Smooth muscle cell (in vitro differentiated cells): Measurements from ENCODE around the gene BCAS3. TPM values are rescaled to one million over a fixed set of nuclear protein-coding genes. Genes with fewer than 3 reads are reported as not detected.

Source experiments
- DNase-seq: peaks from one replicate; lab custom pipeline; 2025; ENCODE audit not compliant: unreplicated experiment; lab: John Stamatoyannopoulos, UW
- H2AFZ ChIP-seq: fragments of 200-600 bp; sonication (generic); 2 replicates; pipeline ENCODE4 v1.6.0; 2016; ENCODE audit warnings: antibody characterized with exemption, low read depth, mild to moderate bottlenecking
- H3F3A ChIP-seq: fragments of 200-600 bp; sonication (generic); 2 replicates; pipeline ENCODE4 v1.6.0; 2017; ENCODE audit warnings: antibody characterized with exemption, low read depth
- H3K27ac ChIP-seq: fragments of 200-600 bp; sonication (generic); 2 replicates; pipeline ENCODE4 v1.5.1; 2016; ENCODE audit warnings: low read depth, mild to moderate bottlenecking
- H3K27me3 ChIP-seq: fragments of 200-600 bp; sonication (generic); 2 replicates; pipeline ENCODE4 v1.6.1; 2016; ENCODE audit warnings: low read depth, mild to moderate bottlenecking
- H3K36me3 ChIP-seq: fragments of 200-600 bp; sonication (generic); 2 replicates; pipeline ENCODE4 v1.5.1; 2016; ENCODE audit warnings: low read depth
- H3K4me1 ChIP-seq: fragments of 200-600 bp; sonication (generic); 2 replicates; pipeline ENCODE4 v1.5.1; 2016; ENCODE audit warnings: low read depth
- H3K4me2 ChIP-seq: fragments of 200-600 bp; sonication (generic); 2 replicates; pipeline ENCODE4 v1.6.0; 2016; ENCODE audit warnings: mild to moderate bottlenecking
- H3K4me3 ChIP-seq: fragments of 200-600 bp; sonication (generic); 2 replicates; pipeline ENCODE4 v1.5.1; 2016; ENCODE audit warnings: mild to moderate bottlenecking
- H3K79me2 ChIP-seq: fragments of 200-600 bp; sonication (generic); 2 replicates; pipeline ENCODE4 v1.6.0; 2016; ENCODE audit warnings: low read depth, mild to moderate bottlenecking
- H3K9ac ChIP-seq: fragments of 200-600 bp; sonication (generic); 2 replicates; pipeline ENCODE4 v1.6.0; 2016; ENCODE audit warnings: low read depth
- H3K9me3 ChIP-seq: fragments of 200-600 bp; sonication (generic); replicated peaks from 2 replicates; pipeline ENCODE4 v1.5.1; 2016; ENCODE audit warnings: low read depth
- H4K20me1 ChIP-seq: fragments of 200-600 bp; sonication (generic); 2 replicates; pipeline ENCODE4 v1.6.0; 2016; ENCODE audit warnings: low read depth
- CTCF ChIP-seq: fragments of 200-600 bp; sonication (generic); IDR thresholded peaks from 2 replicates; pipeline ENCODE4 v1.5.1; 2017; ENCODE audit warnings: borderline replicate concordance, mild to moderate bottlenecking, antibody characterized with exemption; ENCODE audit not compliant: insufficient read depth, poor library complexity, severe bottlenecking
- WGBS: methylation state at CpG from one replicate; pipeline ENCODE4 v1.1.7; 2016; ENCODE audit warnings: low lambda C conversion rate; 5-methylcytosine and 5-hydroxymethylcytosine counted together
- polyA plus RNA-seq: library from polyadenylated mRNA; unstranded; fragments of >200 nt; fragmentation: Nextera tagmentation; extraction: Ambion mirVana; gene quantifications from 2 replicates; pipeline ENCODE4 v1.2.1, GENCODE V29; 2016
- total RNA-seq: library from RNA; depleted of rRNA; stranded (reverse); fragments of >200 nt; gene quantifications from 2 replicates; pipeline ENCODE4 v1.2.3, GENCODE V29; 2014

The BCAS3 gene
- total and polyA plus RNA-seq, 2 experiments from 2014 or later, result 17.2 to 54.5 TPM

DNA sequence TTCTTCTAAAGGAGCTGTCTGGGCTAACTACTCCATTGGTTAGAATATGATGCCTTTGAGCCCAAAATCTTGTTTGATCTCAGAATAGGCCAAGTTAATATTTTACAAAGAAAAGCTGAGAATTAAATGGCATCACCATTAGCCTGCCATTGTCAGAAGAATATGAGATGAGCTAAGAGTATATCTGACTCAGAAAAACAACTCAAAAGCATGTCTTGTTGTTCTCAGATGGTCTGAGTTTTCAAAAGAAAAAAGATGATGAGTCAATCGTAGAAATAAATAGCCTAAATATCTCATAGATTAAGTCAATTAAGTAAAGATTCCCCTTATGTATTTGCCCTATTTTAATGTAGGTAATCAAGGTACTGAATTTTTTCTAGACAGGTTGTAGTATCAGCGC, 524.9 kb downstream of the BCAS3 start:
- no peak overlapping the region for H3K4me2 ChIP-seq
- H3K27me3 ChIP-seq, result no peaks in the 10 kb centered on the region
- H3K9me3 ChIP-seq, result no peaks in the 10 kb centered on the region
- peaks cover 13% of the 10 kb centered on the region for H3F3A ChIP-seq
- H3K4me3 ChIP-seq, result no peak overlapping the region
- no peaks in the 10 kb centered on the region for H4K20me1 ChIP-seq
- no peaks in the 10 kb centered on the region for H3K79me2 ChIP-seq
- H3K4me1 ChIP-seq, result peaks cover 16% of the 10 kb centered on the region
- H3K36me3 ChIP-seq, result no peaks in the 10 kb centered on the region
- no peak for TF ChIP-seq CTCF
- peak overlapping the region; percentile 35 for H3K27ac ChIP-seq
- no peak overlapping the region for H2AFZ ChIP-seq
- DNase-seq, result no peak
- 92% methylated on average over 2 of the region's 2 CpGs for WGBS
- H3K9ac ChIP-seq, result no peak overlapping the region

- DNase-seq, result no peak
- Histone ChIP-seq H3K27me3 (no peaks in the 10 kb centered on the region), H3K79me2 (no peaks in the 10 kb centered on the region), H3K4me3 (no peak overlapping the region), H3K4me2 (no peak overlapping the region), H2AFZ (no peak overlapping the region), H3K9ac (no peak overlapping the region), H3K36me3 (no peaks in the 10 kb centered on the region), H3K4me1 (peaks cover 28% of the 10 kb centered on the region), H3F3A (peaks cover 18% of the 10 kb centered on the region), H3K27ac (no peak overlapping the region), H4K20me1 (no peaks in the 10 kb centered on the region), H3K9me3 (no peaks in the 10 kb centered on the region)
- WGBS, result 82% methylated on average over 7 of the region's 7 CpGs
- TF ChIP-seq CTCF, result no peak
Measured at GRCh38 chr17:61203671-61204131, 526.0 kb downstream of the BCAS3 start.

DNA sequence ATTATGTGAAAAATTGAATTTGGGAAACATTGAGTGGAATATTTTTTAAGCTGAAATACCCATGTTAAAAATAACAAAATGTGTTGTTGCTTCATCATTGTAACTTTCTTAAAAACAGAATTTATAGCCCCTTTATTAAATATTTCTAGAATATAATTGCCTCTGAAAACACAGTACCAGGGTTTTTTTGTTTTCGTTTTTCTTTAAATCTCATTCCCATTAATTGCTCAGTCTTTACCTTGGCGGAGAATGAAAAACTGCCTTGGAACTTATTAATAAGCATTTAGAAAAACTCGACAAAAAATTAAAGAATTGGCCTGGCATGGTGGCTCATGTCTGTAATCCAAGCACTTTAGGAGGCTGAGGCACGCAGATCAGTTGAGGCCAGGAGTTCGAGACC, 526.8 kb downstream of the BCAS3 start:
- no peak overlapping the region for H3K27ac ChIP-seq

More for the DNA sequence above, 526.8 kb downstream of the BCAS3 start:
- TF ChIP-seq CTCF, result no peak
- H3K27me3 ChIP-seq, result no peaks in the 10 kb centered on the region
- H3K4me2 ChIP-seq, result no peak overlapping the region
- no peak overlapping the region for H3K9ac ChIP-seq
- H3K79me2 ChIP-seq, result no peaks in the 10 kb centered on the region
- H3F3A ChIP-seq, result peaks cover 18% of the 10 kb centered on the region
- H2AFZ ChIP-seq, result no peak overlapping the region
- WGBS, result 97% methylated on average over 5 of the region's 5 CpGs
- no peak for DNase-seq
- no peaks in the 10 kb centered on the region for H4K20me1 ChIP-seq
- no peaks in the 10 kb centered on the region for H3K36me3 ChIP-seq
- no peaks in the 10 kb centered on the region for H3K9me3 ChIP-seq
- H3K4me3 ChIP-seq, result no peak overlapping the region
- H3K4me1 ChIP-seq, result peaks cover 35% of the 10 kb centered on the region
